HEK293T (cell line): ENCODE results near the gene MPZ.

Experiments
- ARNT ChIP-seq: fragments of 450-650 bp; IDR thresholded peaks from 2 replicates; pipeline ENCODE4 v1.6.1; 2017; ENCODE audit warnings: mild to moderate bottlenecking
- BHLHE40 ChIP-seq: fragments of 450-650 bp; IDR thresholded peaks from 2 replicates; pipeline ENCODE4 v1.6.1; 2016; ENCODE audit warnings: mild to moderate bottlenecking, moderate library complexity, borderline replicate concordance
- ELF4 ChIP-seq: fragments of 450-650 bp; IDR thresholded peaks from 2 replicates; pipeline ENCODE4 v1.6.1; 2017; ENCODE audit warnings: antibody characterized with exemption
- FOXA1 ChIP-seq: fragments of 450-650 bp; IDR thresholded peaks from 2 replicates; pipeline ENCODE4 v1.6.1; 2016; ENCODE audit warnings: mild to moderate bottlenecking
- FOXK2 ChIP-seq: fragments of 450-650 bp; IDR thresholded peaks from 2 replicates; pipeline ENCODE4 v1.6.1; 2016; ENCODE audit warnings: mild to moderate bottlenecking
- FOXM1 ChIP-seq: fragments of 450-650 bp; IDR thresholded peaks from 2 replicates; pipeline ENCODE4 v1.6.1; 2017; ENCODE audit warnings: mild to moderate bottlenecking, borderline replicate concordance
- NFRKB ChIP-seq: fragments of 450-650 bp; IDR thresholded peaks from 2 replicates; pipeline ENCODE4 v1.6.1; 2016; ENCODE audit warnings: mild to moderate bottlenecking, moderate library complexity
- SP1 ChIP-seq: fragments of 450-650 bp; IDR thresholded peaks from 2 replicates; pipeline ENCODE4 v1.6.1; 2017
- SUZ12 ChIP-seq: fragments of 450-650 bp; IDR thresholded peaks from 2 replicates; pipeline ENCODE4 v1.6.1; 2016; ENCODE audit warnings: mild to moderate bottlenecking
- TARDBP ChIP-seq: fragments of 450-650 bp; IDR thresholded peaks from 2 replicates; pipeline ENCODE4 v1.6.1; 2016
- ZNF384 ChIP-seq: fragments of 450-650 bp; IDR thresholded peaks from 2 replicates; pipeline ENCODE4 v1.6.1; 2016

- TF ChIP-seq FOXA1 (no peak), SP1 (no peak), BHLHE40 (no peak), TARDBP (no peak), FOXK2 (no peak), SUZ12 (no peak), ELF4 (no peak), FOXM1 (no peak), ZNF384 (no peak), ARNT (no peak), NFRKB (no peak)
Observed at GRCh38 chr1:161307230-161307768, 2.5 kb downstream of the MPZ start.
